Testis (tissue), 3 donors: Measurements from ENCODE around the gene SOSTDC1. TPM values are rescaled to one million over a fixed set of nuclear protein-coding genes. Genes with fewer than 3 reads are reported as not detected.
A peak's percentile ranks its signal among the peaks of the same experiment; 100 is the strongest.

Experiments used
- DNase-seq: peaks from one replicate; pipeline ENCODE4 v3.0.0-alpha.2; 2019
- H3K27ac ChIP-seq, 2 donors: fragments of 200-600 bp; sonication (generic); one replicate each; pipeline ENCODE4 v1.5.1; 2019
- H3K27me3 ChIP-seq: fragments of 200-600 bp; sonication (generic); one replicate; pipeline ENCODE4 v1.5.1; 2019
- H3K36me3 ChIP-seq: fragments of 200-600 bp; sonication (generic); one replicate; pipeline ENCODE4 v1.5.1; 2017; ENCODE audit warnings: low read depth; ENCODE audit errors: missing control alignments
- H3K4me1 ChIP-seq: fragments of 200-600 bp; sonication (generic); one replicate; pipeline ENCODE4 v1.5.1; 2019
- H3K4me3 ChIP-seq, 2 donors: fragments of 200-600 bp; sonication (generic); one replicate each; pipeline ENCODE4 v1.5.1; 2017 to 2019
- H3K9me3 ChIP-seq: fragments of 200-600 bp; sonication (generic); one replicate; pipeline ENCODE4 v1.5.1; 2017
- CTCF ChIP-seq, 3 experiments: fragments of 450-650 bp in 2 of 3; fragments of 200-600 bp in 1 of 3; sonication (generic) in 1 of 3; IDR thresholded peaks; one replicate each; pipeline ENCODE4 v1.5.1; 2016 to 2019; ENCODE audit warnings: antibody characterized with exemption in 3 of 3, mild to moderate bottlenecking in 2 of 3, moderate library complexity in 1 of 3
- POLR2A ChIP-seq: fragments of 450-650 bp; IDR thresholded peaks from one replicate; pipeline ENCODE4 v1.6.1; 2017; ENCODE audit warnings: antibody characterized with exemption, mild to moderate bottlenecking, moderate library complexity
- WGBS, 2 donors: methylation state at CpG; one replicate each; pipeline ENCODE4 v1.1.5; 2018; 5-methylcytosine and 5-hydroxymethylcytosine counted together
- intact Hi-C: fragments of 100-400 bp; cut with DNase I; formaldehyde crosslinking; loops from one replicate; pipeline ENCODE4 v1.15.1; 2023; ENCODE audit warnings: low total_unique reads
- polyA plus RNA-seq: library from polyadenylated mRNA; stranded (reverse); fragments of 350-450 nt; fragmentation: Illumina TruSeq; extraction: RNeasy Lipid Tissue Mini Kit (QIAGEN cat#74804); gene quantifications from one replicate; pipeline ENCODE4 v1.2.3, GENCODE V29; 2014; ENCODE audit warnings: low read depth, low replicate concordance; ENCODE audit not compliant: insufficient read depth
- total RNA-seq, 2 donors: library from RNA; depleted of rRNA; stranded (reverse); fragments of >200 nt; gene quantifications; one replicate each; pipeline ENCODE4 v1.2.3, GENCODE V29; 2016

Gene SOSTDC1
- total and polyA plus RNA-seq, 3 donors from 2014 or later = 1.5 to 5.1 (median 3.8) TPM

GRCh38 chr7:16432425-16432731, 33.2 kb downstream of the SOSTDC1 start:
- Histone ChIP-seq H3K27ac (no peak overlapping the region), H3K27me3 (no peaks in the 10 kb centered on the region), H3K9me3 (no peaks in the 10 kb centered on the region), H3K36me3 (no peaks in the 10 kb centered on the region), H3K4me1 (no peaks in the 10 kb centered on the region), H3K4me3 (no peak overlapping the region)
- intact Hi-C loops = no loop called here
- TF ChIP-seq CTCF (IDR thresholded peaks at IDR 0.05) (no peak), POLR2A (no peak)
- DNase-seq = no peak
- WGBS, 2 donors = 95 to 98% methylated on average over 1 of the region's 1 CpG

GRCh38 chr7:16431646-16432424, 33.7 kb downstream of the SOSTDC1 start:
- intact Hi-C loops = no loop called here
- Histone ChIP-seq H3K27ac (no peak overlapping the region), H3K4me1 (no peaks in the 10 kb centered on the region), H3K9me3 (no peaks in the 10 kb centered on the region), H3K4me3 (no peak overlapping the region), H3K27me3 (no peaks in the 10 kb centered on the region), H3K36me3 (no peaks in the 10 kb centered on the region)
- WGBS, 2 donors = 92 to 93% methylated on average over 2 of the region's 2 CpGs
- TF ChIP-seq CTCF (IDR thresholded peaks at IDR 0.05) (peak in 1 of 3 experiments; percentile 30), POLR2A (no peak)
- peak; percentile 68 for DNase-seq

GRCh38 chr7:16430133-16430532, 35.4 kb downstream of the SOSTDC1 start:
- WGBS, 2 donors = 89 to 95% methylated on average over 3 of the region's 3 CpGs
- no peak overlapping the region for H3K27ac ChIP-seq
- no peaks in the 10 kb centered on the region for H3K4me1 ChIP-seq
- no peaks in the 10 kb centered on the region for H3K27me3 ChIP-seq
- intact Hi-C loops = no loop called here
- H3K4me3 ChIP-seq = no peak overlapping the region
- H3K9me3 ChIP-seq = no peaks in the 10 kb centered on the region
- TF ChIP-seq CTCF (IDR thresholded peaks at IDR 0.05) (no peak), POLR2A (no peak)
- no peaks in the 10 kb centered on the region for H3K36me3 ChIP-seq
- DNase-seq = no peak

GRCh38 chr7:16428672-16429071, 36.9 kb downstream of the SOSTDC1 start:
- 44 to 79% methylated on average over 2 of the region's 2 CpGs for WGBS, 2 donors
- intact Hi-C loops = loop anchor here (10.0 kb wide), 1 partner anchor 734 kb away; no protein-coding TSS in a partner anchor

More at GRCh38 chr7:16428672-16429071, 36.9 kb downstream of the SOSTDC1 start:
- Histone ChIP-seq H3K4me3 (no peak overlapping the region), H3K27ac (no peak overlapping the region), H3K36me3 (no peaks in the 10 kb centered on the region), H3K4me1 (no peaks in the 10 kb centered on the region), H3K9me3 (no peaks in the 10 kb centered on the region), H3K27me3 (no peaks in the 10 kb centered on the region)
- TF ChIP-seq POLR2A = no peak
- TF ChIP-seq CTCF (IDR thresholded peaks at IDR 0.05) = no peak
- DNase-seq = no peak
